Transverse colon (tissue), 4 donors: ENCODE measurements around the gene TMC3. TPM values are rescaled to one million over a fixed set of nuclear protein-coding genes. Genes with fewer than 3 reads are reported as not detected.

ENCODE experiments used
- DNase-seq: peaks from one replicate; pipeline ENCODE4 v3.0.0-alpha.2; 2019
- H3K27ac ChIP-seq, 4 donors: fragments of 200-600 bp; sonication (generic); 2 replicates each; pipeline ENCODE4 v1.5.1; 2016 to 2018; ENCODE audit warnings: inconsistent platforms in 4 of 4
- H3K27me3 ChIP-seq: fragments of 200-600 bp; sonication (generic); 2 replicates; pipeline ENCODE4 v1.5.1; 2017; ENCODE audit warnings: inconsistent platforms
- H3K36me3 ChIP-seq, 4 donors: fragments of 200-600 bp; sonication (generic); 2 replicates each; pipeline ENCODE4 v1.5.1; 2017 to 2019; ENCODE audit warnings: inconsistent platforms in 4 of 4
- H3K4me1 ChIP-seq, 4 donors: fragments of 200-600 bp; sonication (generic); 2 replicates each; pipeline ENCODE4 v1.5.1; 2017 to 2020; ENCODE audit warnings: inconsistent platforms in 4 of 4
- H3K4me3 ChIP-seq, 4 donors: fragments of 200-600 bp; sonication (generic); 1 replicate in 1 of 4; 2 replicates in 3 of 4; pipeline versions ENCODE4 v1.5.1 to v1.6.1; 2017 to 2019; ENCODE audit warnings: inconsistent platforms in 4 of 4
- H3K9me3 ChIP-seq, 2 donors: fragments of 200-600 bp; sonication (generic); 2 replicates each; pipeline ENCODE4 v1.5.1; 2017 to 2019; ENCODE audit warnings: inconsistent platforms in 2 of 2
- CTCF ChIP-seq, 5 experiments: fragments of 200-600 bp in 3 of 5; fragments of 450-650 bp in 2 of 5; sonication (generic) in 3 of 5; IDR thresholded peaks; 1 replicate in 2 of 5; 2 replicates in 3 of 5; pipeline ENCODE4 v1.5.1; 2016 to 2017; ENCODE audit warnings: antibody characterized with exemption in 5 of 5, inconsistent platforms in 3 of 5, mild to moderate bottlenecking in 2 of 5, moderate library complexity in 1 of 5
- EP300 ChIP-seq: sonication (generic); formaldehyde crosslinking; IDR thresholded peaks from one replicate; pipeline ENCODE4 v1.6.1; 2017; ENCODE audit warnings: antibody characterized with exemption, low read depth
- POLR2A ChIP-seq: fragments of 450-650 bp; IDR thresholded peaks from one replicate; pipeline ENCODE4 v1.6.1; 2016; ENCODE audit warnings: antibody characterized with exemption, mild to moderate bottlenecking, moderate library complexity
- POLR2AphosphoS5 ChIP-seq, 3 donors: sonication (generic); formaldehyde crosslinking; IDR thresholded peaks; one replicate each; pipeline ENCODE4 v1.6.1; 2016; ENCODE audit warnings: antibody characterized with exemption in 3 of 3
- WGBS, 2 donors: methylation state at CpG; one replicate each; pipeline ENCODE4 v1.1.5; 2018; ENCODE audit warnings: low coverage in 1 of 2; 5-methylcytosine and 5-hydroxymethylcytosine counted together
- in situ Hi-C, 4 donors: fragments of 200-750 bp; cut with MboI; loops; one replicate each; pipeline versions ENCODE4 v1.15.0 to v1.15.1; 2017; ENCODE audit warnings: low sequenced_read_pairs in 3 of 4, low pct_ligation_motif_present in 1 of 4, low pct_unique_long_range_greater_than_20kb in 1 of 4
- intact Hi-C: fragments of 100-400 bp; cut with DNase I; formaldehyde crosslinking; loops from one replicate; pipeline ENCODE4 v1.15.1; 2023; ENCODE audit warnings: low total_unique reads
- total RNA-seq, 4 donors: library from RNA; depleted of rRNA; stranded (reverse); fragments of >200 nt; gene quantifications; one replicate each; pipeline ENCODE4 v1.1.0, GENCODE V29; 2016

TMC3 gene
- total RNA-seq, 4 donors from 2014 or later: 0.14 to 0.64 TPM; not detected in 2

GRCh38 chr15:81341351-81341750 lies 32.7 kb downstream of the TMC3 start:
- Histone ChIP-seq H3K4me1 (peaks cover 0 to 18% (median 5%) of the 10 kb centered on the region in 4 donors), H3K27ac (no peak overlapping the region), H3K4me3 (no peak overlapping the region), H3K9me3 (no peaks in the 10 kb centered on the region), H3K27me3 (no peaks in the 10 kb centered on the region), H3K36me3 (no peaks in the 10 kb centered on the region)
- intact Hi-C loops: no loop called here
- in situ Hi-C loops: no loop called here
- WGBS, 2 donors: 87% methylated on average over 4 of the region's 4 CpGs; no CpG with 5 or more reads in 1 of the 2 donors
- TF ChIP-seq CTCF (IDR thresholded peaks at IDR 0.05) (no peak), POLR2A (no peak), EP300 (no peak), POLR2AphosphoS5 (IDR thresholded peaks at IDR 0.05) (no peak)
- no peak for DNase-seq

GRCh38 chr15:81339851-81340250 lies 34.2 kb downstream of the TMC3 start:
- H3K27me3 ChIP-seq: no peaks in the 10 kb centered on the region
- TF ChIP-seq CTCF (IDR thresholded peaks at IDR 0.05) (no peak), EP300 (no peak), POLR2AphosphoS5 (IDR thresholded peaks at IDR 0.05) (no peak), POLR2A (no peak)
- H3K36me3 ChIP-seq: no peaks in the 10 kb centered on the region
- no peak overlapping the region for H3K27ac ChIP-seq
- intact Hi-C loops (no loop called here), in situ Hi-C loops (loop anchor here in 1 of 4 donors (5.0 kb wide), 1 partner anchor 63 kb away; no protein-coding TSS in a partner anchor)
- no peaks in the 10 kb centered on the region for H3K9me3 ChIP-seq
- peaks cover 0 to 18% (median 5%) of the 10 kb centered on the region in 4 donors for H3K4me1 ChIP-seq
- DNase-seq: no peak
- WGBS, 2 donors: 74 to 87% methylated on average over 3 to 4 of the region's 4 CpGs
- H3K4me3 ChIP-seq: no peak overlapping the region

GRCh38 chr15:81339321-81339720 lies 34.7 kb downstream of the TMC3 start:
- DNase-seq: no peak
- intact Hi-C loops (no loop called here), in situ Hi-C loops (loop anchor here in 1 of 4 donors (5.0 kb wide), 1 partner anchor 62 kb away; no protein-coding TSS in a partner anchor)
- H3K27me3 ChIP-seq: no peaks in the 10 kb centered on the region
- TF ChIP-seq POLR2A: no peak
- TF ChIP-seq POLR2AphosphoS5 (IDR thresholded peaks at IDR 0.05): no peak
- TF ChIP-seq EP300: no peak
- no peak for TF ChIP-seq CTCF (IDR thresholded peaks at IDR 0.05)
- H3K4me1 ChIP-seq: peaks cover 0 to 18% (median 7%) of the 10 kb centered on the region in 4 donors
- H3K36me3 ChIP-seq: no peaks in the 10 kb centered on the region
- no peak overlapping the region for H3K4me3 ChIP-seq
- WGBS, 2 donors: 69 to 71% methylated on average over 2 to 5 of the region's 5 CpGs
- H3K27ac ChIP-seq: no peak overlapping the region
- H3K9me3 ChIP-seq: no peaks in the 10 kb centered on the region

- 28 to 33% methylated on average over 2 to 8 of the region's 8 CpGs for WGBS, 2 donors
- TF ChIP-seq POLR2A (no peak), POLR2AphosphoS5 (IDR thresholded peaks at IDR 0.05) (peak; percentile 10 to 81 (median 68))
- Histone ChIP-seq H3K9me3 (no peaks in the 10 kb centered on the region), H3K4me1 (peaks cover 0 to 18% (median 7%) of the 10 kb centered on the region in 4 donors), H3K27ac (peak overlapping the region in 3 of 4 donors; percentile 10 to 22 (median 20)), H3K4me3 (no peak overlapping the region), H3K36me3 (no peaks in the 10 kb centered on the region), H3K27me3 (no peaks in the 10 kb centered on the region)
- intact Hi-C loops (no loop called here), in situ Hi-C loops (loop anchor here in 1 of 4 donors (5.0 kb wide), 1 partner anchor 61 kb away; no protein-coding TSS in a partner anchor)
- no peak for DNase-seq
These were observed 35.6 kb downstream of the TMC3 start for GRCh38 chr15:81338170-81339007.
